ENCODE results near the gene R3HDM2.
"Not testable (repeated sequence)": the region's sequence is repeated elsewhere in the genome, so short reads cannot be mapped to it uniquely, and the experiment has no call there.

R3HDM2 gene

DNA sequence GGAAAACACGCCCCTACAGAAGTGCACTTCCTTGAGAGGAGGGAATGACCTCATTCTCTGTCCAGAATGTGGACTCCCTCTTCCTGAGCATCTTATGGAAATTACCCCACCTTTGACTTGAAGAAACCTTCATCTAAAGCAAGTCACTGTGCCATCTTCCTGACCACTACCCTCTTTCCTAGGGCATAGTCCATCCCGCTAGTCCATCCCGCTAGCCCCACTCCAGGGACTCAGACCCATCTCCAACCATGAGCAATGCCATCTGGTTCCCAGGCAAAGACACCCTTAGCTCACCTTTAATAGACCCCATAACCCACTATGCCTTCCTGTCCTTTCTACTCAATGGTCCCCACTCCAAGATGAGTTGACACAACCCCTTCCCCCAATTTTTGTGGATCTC, 19.2 kb upstream of the R3HDM2 start:
- no peak overlapping the region for H3K4me3 ChIP-seq (ENCODE audit: low read depth, low read length)
- TF ChIP-seq, protein P1, sequence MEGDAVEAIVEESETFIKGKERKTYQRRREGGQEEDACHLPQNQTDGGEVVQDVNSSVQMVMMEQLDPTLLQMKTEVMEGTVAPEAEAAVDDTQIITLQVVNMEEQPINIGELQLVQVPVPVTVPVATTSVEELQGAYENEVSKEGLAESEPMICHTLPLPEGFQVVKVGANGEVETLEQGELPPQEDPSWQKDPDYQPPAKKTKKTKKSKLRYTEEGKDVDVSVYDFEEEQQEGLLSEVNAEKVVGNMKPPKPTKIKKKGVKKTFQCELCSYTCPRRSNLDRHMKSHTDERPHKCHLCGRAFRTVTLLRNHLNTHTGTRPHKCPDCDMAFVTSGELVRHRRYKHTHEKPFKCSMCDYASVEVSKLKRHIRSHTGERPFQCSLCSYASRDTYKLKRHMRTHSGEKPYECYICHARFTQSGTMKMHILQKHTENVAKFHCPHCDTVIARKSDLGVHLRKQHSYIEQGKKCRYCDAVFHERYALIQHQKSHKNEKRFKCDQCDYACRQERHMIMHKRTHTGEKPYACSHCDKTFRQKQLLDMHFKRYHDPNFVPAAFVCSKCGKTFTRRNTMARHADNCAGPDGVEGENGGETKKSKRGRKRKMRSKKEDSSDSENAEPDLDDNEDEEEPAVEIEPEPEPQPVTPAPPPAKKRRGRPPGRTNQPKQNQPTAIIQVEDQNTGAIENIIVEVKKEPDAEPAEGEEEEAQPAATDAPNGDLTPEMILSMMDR (IDR thresholded peaks at IDR 0.05; ENCODE audit: low read depth, low read length): no peak

DNA sequence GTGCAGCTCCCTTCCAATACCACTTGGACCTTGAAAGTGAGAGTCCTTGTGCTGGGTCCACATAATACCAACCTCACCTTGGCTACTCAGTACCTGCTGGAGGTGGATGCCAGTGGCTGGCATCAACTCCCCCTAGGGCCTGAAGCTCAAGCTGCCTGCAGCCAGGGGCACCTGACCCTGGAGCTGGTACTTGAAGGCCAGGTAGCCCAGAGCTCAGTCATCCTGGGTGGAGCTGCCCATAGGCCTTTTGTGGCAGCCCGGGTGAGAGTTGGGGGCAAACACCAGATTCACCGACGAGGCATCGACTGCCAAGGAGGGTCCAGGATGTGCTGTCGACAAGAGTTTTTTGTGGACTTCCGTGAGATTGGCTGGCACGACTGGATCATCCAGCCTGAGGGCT, 18.5 kb upstream of the R3HDM2 start:
- TF ChIP-seq, protein P1 (IDR thresholded peaks at IDR 0.05; ENCODE audit: low read depth, low read length): no peak
- H3K4me3 ChIP-seq (ENCODE audit: low read depth, low read length): no peak overlapping the region

DNA sequence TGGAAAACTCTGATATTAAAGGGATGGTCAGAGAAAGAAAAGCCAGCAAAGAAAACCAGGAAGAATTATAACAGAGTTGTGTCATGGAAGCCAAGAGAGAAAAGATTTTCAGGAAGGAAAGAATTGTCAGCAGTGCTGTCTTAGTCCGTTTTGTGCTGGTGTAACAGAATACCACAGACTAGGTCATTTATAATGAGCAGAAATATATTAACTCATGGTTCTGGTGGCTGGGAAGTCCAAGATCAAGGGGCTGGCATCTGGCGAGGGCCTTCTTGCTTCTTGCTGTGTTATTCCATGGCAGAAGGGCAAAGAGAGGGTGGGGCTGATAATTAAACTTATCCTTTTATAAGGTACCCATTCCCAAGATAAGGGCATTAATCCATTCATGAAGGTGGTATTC, 17.8 kb upstream of the R3HDM2 start:
- TF ChIP-seq, protein P1 (IDR thresholded peaks at IDR 0.05; ENCODE audit: low read depth, low read length): no peak
- no peak overlapping the region for H3K4me3 ChIP-seq (ENCODE audit: low read depth, low read length)

DNA sequence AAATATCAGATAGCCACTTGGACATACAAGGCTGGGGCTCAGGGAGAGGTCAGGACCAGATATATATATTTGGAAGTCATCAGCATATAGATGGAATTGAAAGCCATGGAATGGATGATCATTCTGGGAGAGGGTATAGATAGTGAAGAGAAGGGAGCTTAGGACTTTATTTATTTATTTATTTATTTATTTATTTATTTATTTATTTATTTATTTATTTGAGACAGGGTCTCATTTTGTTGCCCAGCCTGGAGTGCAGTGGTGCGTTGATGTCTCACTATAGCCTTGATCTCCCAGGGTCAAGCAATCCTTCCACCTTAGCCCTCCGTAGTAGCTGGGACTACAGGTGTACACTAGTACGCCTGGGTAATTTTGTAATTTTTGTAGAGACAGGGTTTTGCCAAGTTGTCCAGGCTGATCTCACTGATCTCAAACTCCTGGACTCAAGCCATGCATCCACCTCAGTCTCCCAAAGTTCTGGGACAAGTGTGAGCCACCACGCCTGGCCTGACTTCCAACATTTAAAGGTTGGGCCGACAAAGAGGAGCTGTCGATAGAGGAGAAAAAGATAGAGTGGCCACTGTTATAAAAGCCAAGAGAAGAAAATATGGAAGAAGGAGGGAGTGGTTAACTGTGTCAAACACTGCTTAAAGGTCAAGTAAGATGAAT, 15.6 kb upstream of the R3HDM2 start:
- no peak overlapping the region for H3K4me3 ChIP-seq (ENCODE audit: low read depth, low read length)
- TF ChIP-seq, protein P1 (IDR thresholded peaks at IDR 0.05; ENCODE audit: low read depth, low read length): no peak

DNA sequence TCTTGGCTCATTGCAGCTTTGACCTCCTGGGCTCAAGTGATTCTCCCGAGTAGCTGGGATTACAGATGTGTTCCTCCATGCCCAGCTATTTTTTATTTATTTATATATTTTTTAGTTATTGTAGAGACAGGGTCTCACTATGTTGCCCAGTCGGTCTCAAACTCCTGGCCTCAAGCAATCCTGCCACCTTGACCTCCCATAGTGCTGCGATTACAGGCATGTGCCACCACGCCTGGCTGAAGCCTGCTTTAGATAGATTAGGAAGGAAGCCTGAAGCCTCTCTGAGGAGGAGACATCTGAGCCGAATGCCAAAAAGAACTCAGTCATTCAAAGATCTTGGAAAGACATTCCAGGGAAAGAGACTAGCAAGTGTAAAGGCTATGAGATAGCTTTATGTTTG, 13.9 kb upstream of the R3HDM2 start:
- H3K4me3 ChIP-seq (ENCODE audit: low read depth, low read length): no peak overlapping the region

DNA sequence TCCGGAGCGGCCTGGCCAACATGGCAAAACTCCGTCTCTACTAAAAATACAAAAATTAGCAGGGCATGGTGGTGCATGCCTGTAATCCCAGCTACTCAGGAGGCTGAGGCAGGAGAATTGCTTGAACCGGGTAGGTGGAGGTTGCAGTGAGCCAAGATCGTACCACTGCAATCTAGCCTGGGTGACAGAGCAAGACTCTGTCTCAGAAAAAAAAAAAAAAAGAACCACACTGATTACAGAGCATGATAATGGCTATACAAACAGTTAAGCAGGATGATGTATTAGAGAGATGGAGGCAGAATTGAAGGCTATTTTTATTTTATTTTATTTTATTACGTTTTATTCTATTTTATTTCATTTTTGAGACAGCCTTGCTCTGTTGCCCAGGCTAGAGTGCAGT, 13.5 kb upstream of the R3HDM2 start:
- H3K4me3 ChIP-seq (ENCODE audit: low read depth, low read length): not testable (repeated sequence)

More for the DNA sequence above, 13.9 kb upstream of the R3HDM2 start:
- TF ChIP-seq, protein P1 (IDR thresholded peaks at IDR 0.05; ENCODE audit: low read depth, low read length): no peak

DNA sequence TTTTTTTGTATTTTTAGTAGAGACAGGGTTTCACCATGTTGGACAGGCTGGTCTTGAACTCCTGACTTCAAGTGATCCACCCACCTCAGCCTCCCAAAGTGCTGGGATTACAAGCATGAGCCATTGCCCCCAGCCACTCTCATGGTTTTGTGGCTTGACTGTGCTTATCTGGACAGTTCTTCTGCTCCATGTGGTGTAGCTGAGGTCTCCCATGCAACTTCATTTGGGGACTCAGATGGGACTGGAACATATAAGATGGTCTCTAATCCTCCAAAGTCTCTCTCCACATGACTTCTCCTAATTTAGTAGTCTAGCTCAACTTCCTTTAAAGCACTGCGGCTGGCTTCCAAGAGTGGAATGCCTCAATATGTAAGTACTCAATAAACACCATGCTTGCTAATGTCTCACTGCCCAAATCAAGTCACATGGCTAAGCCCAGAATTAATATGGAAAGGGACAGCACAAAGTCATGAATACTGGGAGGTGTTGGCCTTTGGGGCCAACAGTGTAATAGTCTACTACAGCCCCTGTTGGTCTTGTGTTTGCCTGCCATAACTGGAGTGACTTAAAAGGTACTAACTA, 11.1 kb upstream of the R3HDM2 start:
- no peak overlapping the region for H3K4me3 ChIP-seq (ENCODE audit: low read depth, low read length)
- TF ChIP-seq, protein P1 (IDR thresholded peaks at IDR 0.05; ENCODE audit: low read depth, low read length): no peak

DNA sequence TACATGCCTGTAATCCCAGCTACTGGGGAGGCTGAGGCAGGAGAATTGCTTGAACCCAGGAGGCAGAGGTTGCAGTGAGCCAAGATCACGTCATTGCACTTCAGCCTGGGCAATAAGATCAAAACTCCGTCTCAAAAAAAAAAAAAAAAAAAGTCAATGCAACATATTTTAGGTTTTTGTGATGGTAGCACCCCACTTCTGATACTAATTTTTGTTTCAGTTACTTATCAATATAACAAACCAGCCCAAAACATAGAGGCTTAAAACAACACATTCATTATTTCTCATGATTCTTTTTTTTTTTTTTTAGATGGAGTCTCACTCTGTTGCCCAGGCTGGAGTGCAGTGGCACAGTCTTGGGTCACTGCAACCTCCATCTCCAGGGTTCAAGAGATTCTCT, 10.6 kb upstream of the R3HDM2 start:
- not testable (repeated sequence) for H3K4me3 ChIP-seq (ENCODE audit: low read depth, low read length)

Measured in WI38 (cell line).